BLaER1 treated with 17β-estradiol and CSF1 and Interleukin-3, amounts not matched to agents 10 nM and 100 nM (cell line): ENCODE data around the gene MRGPRX1.
"Not testable (repeated sequence)": the region's sequence is repeated elsewhere in the genome, so short reads cannot be mapped to it uniquely, and the experiment has no call there.

ENCODE experiments used
- H3K27ac ChIP-seq, 11 experiments: shearing (Covaris generic); formaldehyde crosslinking; 2 replicates each; pipeline ENCODE4 v1.8.1; 2022
- H3K27me3 ChIP-seq, 11 experiments: shearing (Covaris generic); formaldehyde crosslinking; 2 replicates each; pipeline ENCODE4 v1.8.1; 2022
- H3K36me3 ChIP-seq, 11 experiments: shearing (Covaris generic); formaldehyde crosslinking; 2 replicates each; pipeline ENCODE4 v1.8.1; 2022
- H3K4me1 ChIP-seq, 10 experiments: shearing (Covaris generic); formaldehyde crosslinking; 2 replicates each; pipeline ENCODE4 v1.8.1; 2022
- H3K4me2 ChIP-seq, 11 experiments: shearing (Covaris generic); formaldehyde crosslinking; 2 replicates each; pipeline ENCODE4 v1.8.1; 2022
- H3K4me3 ChIP-seq, 10 experiments: shearing (Covaris generic); formaldehyde crosslinking; 2 replicates each; pipeline ENCODE4 v1.8.1; 2022
- H3K9ac ChIP-seq, 11 experiments: shearing (Covaris generic); formaldehyde crosslinking; 2 replicates each; pipeline ENCODE4 v1.8.1; 2022
- H3K9me3 ChIP-seq, 11 experiments: shearing (Covaris generic); formaldehyde crosslinking; replicated peaks in 1 of 11; 2 replicates each; pipeline ENCODE4 v1.8.1; 2022
- H4K20me1 ChIP-seq, 11 experiments: shearing (Covaris generic); formaldehyde crosslinking; 2 replicates each; pipeline ENCODE4 v1.8.1; 2022
- Cebpa-rat ChIP-seq, 11 experiments: shearing (Covaris generic); IDR thresholded peaks; 2 replicates each; pipeline ENCODE4 v1.8.1; 2022

The MRGPRX1 gene

GRCh38 chr11:18936002-18936673 lies 3.1 kb downstream of the MRGPRX1 start:
- H3K27me3 ChIP-seq: no peaks in the 10 kb centered on the region
- peaks cover 0 to 7% (median 0%) of the 10 kb centered on the region in 11 experiments; a peak in 5 of 22 replicates for H3K9me3 ChIP-seq
- TF ChIP-seq Cebpa-rat (IDR thresholded peaks at IDR 0.05): no peak
- H4K20me1 ChIP-seq: no peaks in the 10 kb centered on the region
- H3K4me1 ChIP-seq: peaks cover 0 to 14% (median 6%) of the 10 kb centered on the region in 10 experiments; a peak in 7 of 20 replicates
- peak overlapping the region in 1 of 11 experiments; percentile 26; a peak in 1 of 22 replicates for H3K4me2 ChIP-seq
- H3K27ac ChIP-seq: no peak overlapping the region
- H3K9ac ChIP-seq: no peak overlapping the region
- no peaks in the 10 kb centered on the region for H3K36me3 ChIP-seq
- no peak overlapping the region for H3K4me3 ChIP-seq

- TF ChIP-seq Cebpa-rat (IDR thresholded peaks at IDR 0.05): no peak
These were observed 4.9 kb downstream of the MRGPRX1 start for GRCh38 chr11:18934195-18934814.

GRCh38 chr11:18927550-18928322 lies 11.5 kb downstream of the MRGPRX1 start:
- Histone ChIP-seq H3K9me3 (peaks cover 12 to 25% (median 16%) of the 10 kb centered on the region in 11 experiments; a peak in 19 of 22 replicates), H3K4me1 (peaks cover 5 to 30% (median 7%) of the 10 kb centered on the region in 10 experiments; a peak in 15 of 20 replicates), H4K20me1 (no peaks in the 10 kb centered on the region), H3K27ac (no peak overlapping the region), H3K27me3 (no peaks in the 10 kb centered on the region), H3K4me2 (no peak overlapping the region), H3K4me3 (no peak overlapping the region), H3K9ac (no peak overlapping the region), H3K36me3 (no peaks in the 10 kb centered on the region)
- TF ChIP-seq Cebpa-rat (IDR thresholded peaks at IDR 0.05): no peak

More at GRCh38 chr11:18934195-18934814, 4.9 kb downstream of the MRGPRX1 start:
- Histone ChIP-seq H3K4me3 (no peak overlapping the region), H3K27ac (no peak overlapping the region), H3K27me3 (no peaks in the 10 kb centered on the region), H3K9ac (no peak overlapping the region), H3K4me1 (peaks cover 0 to 14% (median 6%) of the 10 kb centered on the region in 10 experiments; a peak in 7 of 20 replicates), H3K4me2 (peak overlapping the region in 3 of 11 experiments; percentile 6 to 25 (median 17); a peak in 3 of 22 replicates), H3K9me3 (peaks cover 0 to 7% (median 0%) of the 10 kb centered on the region in 11 experiments; a peak in 5 of 22 replicates), H3K36me3 (no peaks in the 10 kb centered on the region), H4K20me1 (no peaks in the 10 kb centered on the region)

GRCh38 chr11:18925426-18925825 lies 13.8 kb downstream of the MRGPRX1 start:
- not testable (repeated sequence) for H4K20me1 ChIP-seq, H3K36me3 ChIP-seq, H3K4me3 ChIP-seq, H3K27me3 ChIP-seq, H3K9ac ChIP-seq
- Histone ChIP-seq H3K4me1 (peaks cover 5 to 33% (median 7%) of the 10 kb centered on the region in 10 experiments; a peak in 15 of 20 replicates), H3K4me2 (peak overlapping the region in 9 of 11 experiments; percentile 15 to 65 (median 37); a peak in 15 of 22 replicates), H3K9me3 (peaks cover 12 to 25% (median 16%) of the 10 kb centered on the region in 11 experiments; a peak in 19 of 22 replicates), H3K27ac (peak overlapping the region in 2 of 11 experiments; percentile 30 to 46; a peak in 1 of 22 replicates)

GRCh38 chr11:18912883-18913282 lies 26.3 kb downstream of the MRGPRX1 start:
- Histone ChIP-seq H4K20me1 (no peaks in the 10 kb centered on the region), H3K27ac (no peak overlapping the region), H3K9ac (no peak overlapping the region), H3K4me3 (no peak overlapping the region), H3K4me1 (peaks cover 0 to 5% (median 0%) of the 10 kb centered on the region in 10 experiments; a peak in 1 of 20 replicates), H3K27me3 (no peaks in the 10 kb centered on the region), H3K36me3 (no peaks in the 10 kb centered on the region), H3K4me2 (no peak overlapping the region), H3K9me3 (peaks cover 0 to 4% (median 0%) of the 10 kb centered on the region in 11 experiments; a peak in 2 of 22 replicates)
- no peak for TF ChIP-seq Cebpa-rat (IDR thresholded peaks at IDR 0.05)

GRCh38 chr11:18907391-18907790 lies 31.8 kb downstream of the MRGPRX1 start:
- Histone ChIP-seq H3K4me3 (no peak overlapping the region), H3K9ac (no peak overlapping the region), H3K36me3 (no peaks in the 10 kb centered on the region), H4K20me1 (no peaks in the 10 kb centered on the region), H3K4me2 (no peak overlapping the region), H3K27ac (no peak overlapping the region), H3K4me1 (no peaks in the 10 kb centered on the region), H3K27me3 (no peaks in the 10 kb centered on the region), H3K9me3 (no peaks in the 10 kb centered on the region)
- TF ChIP-seq Cebpa-rat (IDR thresholded peaks at IDR 0.05): no peak

- not testable (repeated sequence) for H3K4me3 ChIP-seq, H4K20me1 ChIP-seq, H3K4me1 ChIP-seq, H3K9ac ChIP-seq, H3K36me3 ChIP-seq, H3K4me2 ChIP-seq, H3K27me3 ChIP-seq, H3K27ac ChIP-seq
- H3K9me3 ChIP-seq: peaks cover 5 to 21% (median 16%) of the 10 kb centered on the region in 11 experiments; a peak in 17 of 22 replicates
These were observed 38.6 kb downstream of the MRGPRX1 start for GRCh38 chr11:18900637-18901036.

GRCh38 chr11:18900151-18900611 lies 39.0 kb downstream of the MRGPRX1 start:
- not testable (repeated sequence) for H3K36me3 ChIP-seq, H3K4me1 ChIP-seq, H3K27ac ChIP-seq, H4K20me1 ChIP-seq, H3K4me2 ChIP-seq, H3K27me3 ChIP-seq, H3K4me3 ChIP-seq, H3K9ac ChIP-seq
- H3K9me3 ChIP-seq: peaks cover 9 to 23% (median 18%) of the 10 kb centered on the region in 11 experiments; a peak in 17 of 22 replicates

GRCh38 chr11:18891712-18892111 lies 47.5 kb downstream of the MRGPRX1 start:
- not testable (repeated sequence) for H3K27me3 ChIP-seq, H3K9ac ChIP-seq

More at GRCh38 chr11:18891712-18892111, 47.5 kb downstream of the MRGPRX1 start:
- not testable (repeated sequence) for H3K36me3 ChIP-seq, H3K27ac ChIP-seq, H3K4me1 ChIP-seq, H3K4me2 ChIP-seq, H3K4me3 ChIP-seq, H4K20me1 ChIP-seq
- peaks cover 2 to 16% (median 5%) of the 10 kb centered on the region in 11 experiments; a peak in 9 of 22 replicates for H3K9me3 ChIP-seq
